ENCODE measurements around the gene PPP1R1C.

- TF ChIP-seq FOXA1 (IDR thresholded peaks at IDR 0.05) (no peak), FOXM1 (IDR thresholded peaks at IDR 0.05; ENCODE audit: borderline replicate concordance) (no peak), SP1 (IDR thresholded peaks at IDR 0.05) (no peak), FOXK2 (IDR thresholded peaks at IDR 0.05) (no peak), SUZ12 (IDR thresholded peaks at IDR 0.05) (no peak), TARDBP (IDR thresholded peaks at IDR 0.05) (no peak), ELF4 (IDR thresholded peaks at IDR 0.05) (no peak), ZNF384 (IDR thresholded peaks at IDR 0.05) (no peak), BHLHE40 (IDR thresholded peaks at IDR 0.05; ENCODE audit: borderline replicate concordance) (no peak)
Observed at GRCh38 chr2:182142062-182142461, 156.4 kb downstream of the PPP1R1C start.

Measured in HEK293T (cell line).